Esophagus muscularis mucosa (tissue), 4 donors: ENCODE results near the gene GRK5. TPM values are rescaled to one million over a fixed set of nuclear protein-coding genes. Genes with fewer than 3 reads are reported as not detected.
A peak's percentile ranks its signal among the peaks of the same experiment; 100 is the strongest.

Experiments used
- DNase-seq: peaks from one replicate; pipeline ENCODE4 v3.0.0-alpha.2; 2017; ENCODE audit errors: extremely low spot score
- H3K27ac ChIP-seq, 4 donors: fragments of 200-600 bp; sonication (generic); replicated peaks in 1 of 4; 1 replicate in 3 of 4; 2 replicates in 1 of 4; pipeline ENCODE4 v1.5.1; 2016 to 2019; ENCODE audit warnings: mild to moderate bottlenecking in 1 of 4
- H3K27me3 ChIP-seq, 4 donors: fragments of 200-600 bp; sonication (generic); one replicate each; pipeline versions ENCODE4 v1.5.1 to v1.6.0; 2016 to 2019
- H3K36me3 ChIP-seq, 4 donors: fragments of 200-600 bp; sonication (generic); one replicate each; pipeline ENCODE4 v1.5.1; 2016 to 2019
- H3K4me1 ChIP-seq, 4 donors: fragments of 200-600 bp; sonication (generic); one replicate each; pipeline ENCODE4 v1.5.1; 2016 to 2019
- H3K4me3 ChIP-seq, 4 donors: fragments of 200-600 bp; sonication (generic); 1 replicate in 2 of 4; 2 replicates in 2 of 4; pipeline ENCODE4 v1.5.1; 2016 to 2019; ENCODE audit warnings: mild to moderate bottlenecking in 4 of 4, moderate library complexity in 1 of 4
- H3K9me3 ChIP-seq, 4 donors: fragments of 200-600 bp; sonication (generic); 1 replicate in 3 of 4; 2 replicates in 1 of 4; pipeline ENCODE4 v1.5.1; 2016 to 2019
- CTCF ChIP-seq, 3 experiments: fragments of 200-600 bp in 2 of 3; fragments of 450-650 bp in 1 of 3; sonication (generic) in 2 of 3; IDR thresholded peaks; one replicate each; pipeline ENCODE4 v1.5.1; 2017 to 2019; ENCODE audit warnings: antibody characterized with exemption in 3 of 3, mild to moderate bottlenecking in 2 of 3, moderate library complexity in 1 of 3
- EP300 ChIP-seq: sonication (generic); formaldehyde crosslinking; IDR thresholded peaks from one replicate; pipeline ENCODE4 v1.6.1; 2017; ENCODE audit warnings: antibody characterized with exemption
- POLR2A ChIP-seq: fragments of 450-650 bp; IDR thresholded peaks from one replicate; pipeline ENCODE4 v1.6.1; 2017; ENCODE audit warnings: antibody characterized with exemption, moderate library complexity, mild to moderate bottlenecking, low read depth
- POLR2AphosphoS5 ChIP-seq, 2 donors: sonication (generic); formaldehyde crosslinking; IDR thresholded peaks; one replicate each; pipeline ENCODE4 v1.6.1; 2017; ENCODE audit warnings: antibody characterized with exemption in 2 of 2
- WGBS: methylation state at CpG from one replicate; pipeline ENCODE4 v1.1.5; 2018; 5-methylcytosine and 5-hydroxymethylcytosine counted together
- intact Hi-C: fragments of 100-400 bp; cut with DNase I; formaldehyde crosslinking; loops from one replicate; pipeline ENCODE4 v1.15.1; 2023
- total RNA-seq, 4 donors: library from RNA; depleted of rRNA; stranded (reverse); fragments of >200 nt; gene quantifications; one replicate each; pipeline versions ENCODE4 v1.1.0 to v1.2.1, GENCODE V29; 2016

Gene GRK5
- total RNA-seq, 4 donors from 2014 or later = 39.6 to 64.4 (median 50.7) TPM

DNA sequence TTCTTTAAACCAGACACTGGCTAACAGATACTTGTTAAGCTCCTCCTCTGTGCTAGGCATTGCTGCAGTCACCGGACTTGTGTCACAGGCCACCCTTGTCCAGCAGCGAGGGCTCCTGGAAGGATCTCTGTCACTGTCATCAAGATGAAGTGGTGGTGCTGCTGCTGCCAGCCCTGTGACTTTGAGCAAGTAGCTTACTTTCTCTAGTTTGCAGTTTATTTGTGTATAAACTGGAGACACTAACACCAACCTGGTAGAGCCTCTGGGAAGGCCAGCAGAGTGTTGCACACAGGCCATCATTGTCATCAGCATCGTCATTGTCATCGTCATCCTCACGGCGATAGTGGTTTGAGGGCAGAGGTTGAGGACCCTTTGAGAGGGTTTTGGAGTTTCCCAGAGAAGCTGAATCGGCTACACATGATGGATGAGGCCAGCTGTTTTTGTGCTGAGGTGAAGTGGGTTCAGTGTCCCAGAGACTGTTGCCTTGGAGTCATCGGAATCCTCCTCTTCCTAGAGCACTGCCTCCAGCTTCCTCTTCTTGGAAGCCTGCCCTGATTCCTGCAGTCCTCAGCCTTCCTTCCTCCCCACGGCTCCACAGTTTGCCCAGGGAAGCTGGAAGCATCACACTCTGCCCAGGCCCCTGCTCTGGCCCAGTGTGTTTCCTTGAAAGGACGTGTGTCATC is 128.4 kb downstream of the GRK5 start:
- Histone ChIP-seq H3K27me3 (no peaks in the 10 kb centered on the region), H3K4me1 (peaks cover 36 to 61% (median 44%) of the 10 kb centered on the region in 4 donors), H3K4me3 (no peak overlapping the region), H3K27ac (peak overlapping the region in 3 of 4 donors; percentile 15 to 48 (median 31)), H3K36me3 (peaks cover 0 to 20% (median 1%) of the 10 kb centered on the region in 4 donors), H3K9me3 (no peaks in the 10 kb centered on the region)
- no peak for DNase-seq
- intact Hi-C loops = no loop called here
- TF ChIP-seq CTCF (IDR thresholded peaks at IDR 0.05) (no peak), POLR2A (no peak), EP300 (no peak), POLR2AphosphoS5 (IDR thresholded peaks at IDR 0.05) (peak in 1 of 2 donors; percentile 14)
- WGBS = 45% methylated on average over 8 of the region's 10 CpGs

GRCh38 chr10:119336599-119336998 is 129.2 kb downstream of the GRK5 start:
- Histone ChIP-seq H3K27me3 (no peaks in the 10 kb centered on the region), H3K4me1 (peaks cover 37 to 65% (median 48%) of the 10 kb centered on the region in 4 donors), H3K27ac (peak overlapping the region in 1 of 4 donors; percentile 12), H3K4me3 (no peak overlapping the region), H3K9me3 (no peaks in the 10 kb centered on the region), H3K36me3 (peaks cover 0 to 20% (median 0%) of the 10 kb centered on the region in 4 donors)
- intact Hi-C loops = no loop called here
- WGBS = 90% methylated on average over 16 of the region's 17 CpGs
- no peak for DNase-seq
- no peak for TF ChIP-seq EP300
- TF ChIP-seq POLR2A = no peak
- no peak for TF ChIP-seq POLR2AphosphoS5 (IDR thresholded peaks at IDR 0.05)
- TF ChIP-seq CTCF (IDR thresholded peaks at IDR 0.05) = no peak

GRCh38 chr10:119337223-119337622 is 129.9 kb downstream of the GRK5 start:
- 80% methylated on average over 4 of the region's 4 CpGs for WGBS
- no peak overlapping the region for H3K4me3 ChIP-seq
- intact Hi-C loops = no loop called here
- no peaks in the 10 kb centered on the region for H3K9me3 ChIP-seq
- DNase-seq = no peak
- H3K27ac ChIP-seq = no peak overlapping the region
- H3K27me3 ChIP-seq = no peaks in the 10 kb centered on the region
- peaks cover 43 to 72% (median 54%) of the 10 kb centered on the region in 4 donors for H3K4me1 ChIP-seq
- peaks cover 0 to 20% (median 0%) of the 10 kb centered on the region in 4 donors for H3K36me3 ChIP-seq
- no peak for TF ChIP-seq EP300
- no peak for TF ChIP-seq POLR2A
- TF ChIP-seq CTCF (IDR thresholded peaks at IDR 0.05) = no peak
- TF ChIP-seq POLR2AphosphoS5 (IDR thresholded peaks at IDR 0.05) = no peak

DNA sequence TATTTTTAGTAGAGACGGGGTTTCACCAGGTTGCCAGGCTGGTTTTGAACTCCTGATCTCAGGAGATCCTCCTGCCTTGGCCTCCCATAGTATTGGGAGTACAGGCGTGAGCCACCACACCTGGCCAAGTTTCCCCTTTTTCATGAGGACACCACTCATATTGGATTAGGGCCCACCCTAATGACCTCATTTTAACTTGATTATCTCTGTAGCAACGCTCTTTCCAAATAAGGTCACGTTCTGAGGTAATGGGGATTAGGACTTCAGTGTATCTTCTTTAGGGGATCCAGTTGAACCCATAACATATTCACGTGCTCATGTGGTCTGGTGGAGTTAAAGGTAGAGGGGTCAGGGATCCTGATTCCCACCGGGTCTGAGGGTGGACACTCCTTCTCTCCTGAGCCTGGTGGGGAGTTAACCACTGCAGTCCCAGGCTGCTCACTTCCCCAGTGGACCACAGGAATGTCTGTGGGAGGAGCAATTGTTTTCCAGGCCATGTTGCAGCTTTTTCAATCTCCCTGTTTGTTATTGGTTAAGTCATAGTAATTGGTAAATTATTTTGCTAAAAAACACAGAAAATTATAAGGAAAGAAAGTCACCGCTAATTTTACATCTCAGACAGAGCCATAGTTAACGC is 130.5 kb downstream of the GRK5 start:
- intact Hi-C loops = no loop called here
- WGBS = 79% methylated on average over 8 of the region's 8 CpGs
- TF ChIP-seq POLR2AphosphoS5 (IDR thresholded peaks at IDR 0.05) = no peak
- no peak for TF ChIP-seq POLR2A
- no peak for TF ChIP-seq CTCF (IDR thresholded peaks at IDR 0.05)
- TF ChIP-seq EP300 = no peak
- Histone ChIP-seq H3K4me1 (peaks cover 50 to 78% (median 61%) of the 10 kb centered on the region in 4 donors), H3K9me3 (no peaks in the 10 kb centered on the region), H3K27ac (peak overlapping the region in 1 of 4 donors; percentile 24), H3K36me3 (peaks cover 0 to 18% (median 0%) of the 10 kb centered on the region in 4 donors), H3K4me3 (no peak overlapping the region), H3K27me3 (no peaks in the 10 kb centered on the region)
- DNase-seq = no peak
